SK-N-SH (cell line): ENCODE results near the gene F2RL2. TPM values are rescaled to one million over a fixed set of nuclear protein-coding genes. Genes with fewer than 3 reads are reported as not detected.

Experiments used
- CTCF ChIA-PET: fragments of 300-600, 350-600 bp; formaldehyde crosslinking; extraction: SDS; loops from one replicate; lab custom pipeline; 2021; lab: Yijun Ruan, JAX
- POLR2A ChIA-PET: fragments of 350-600 bp; sonication (Branson Sonifier 250); formaldehyde crosslinking; extraction: SDS; loops from one replicate; lab custom pipeline; 2020; ENCODE audit warnings: antibody characterized with exemption, inconsistent platforms; lab: Yijun Ruan, JAX
- DNase-seq: peaks from one replicate; pipeline ENCODE4 v3.0.0; 2012
- H2AFZ ChIP-seq: fragments of 200-600 bp; sonication (generic); 2 replicates; pipeline ENCODE4 v1.8.1; 2016; ENCODE audit warnings: antibody characterized with exemption, mild to moderate bottlenecking, low read depth
- H3F3A ChIP-seq: fragments of 200-600 bp; sonication (generic); replicated peaks from 2 replicates; pipeline ENCODE3; 2016; ENCODE audit warnings: antibody characterized with exemption, mild to moderate bottlenecking; ENCODE audit not compliant: insufficient read depth
- H3K27ac ChIP-seq, 2 experiments: fragments of 200-500 bp in 1 of 2; fragments of 200-600 bp in 1 of 2; sonication (Bioruptor generic) in 1 of 2; sonication (generic), shearing (Covaris generic) in 1 of 2; 2 replicates each; pipeline versions ENCODE4 v1.5.1 to v1.6.1; 2014 to 2016; ENCODE audit warnings: low read depth in 2 of 2, inconsistent platforms in 1 of 2, low read length in 1 of 2, mild to moderate bottlenecking in 1 of 2, mixed read lengths in 1 of 2
- H3K27me3 ChIP-seq: fragments of 200-600 bp; sonication (generic), shearing (Covaris generic); 2 replicates; pipeline ENCODE4 v1.6.1; 2016; ENCODE audit warnings: mixed run types; ENCODE audit not compliant: insufficient read depth
- H3K36me3 ChIP-seq, 2 experiments: fragments of 200-500 bp in 1 of 2; fragments of 200-600 bp in 1 of 2; sonication (Bioruptor generic) in 1 of 2; sonication (generic) in 1 of 2; replicated peaks in 1 of 2; 2 replicates each; pipeline versions ENCODE3 to v1.5.1; 2014 to 2016; ENCODE audit warnings: low read length in 1 of 2, mild to moderate bottlenecking in 1 of 2; ENCODE audit not compliant: insufficient read depth in 2 of 2, control insufficient read depth in 1 of 2
- H3K4me1 ChIP-seq, 2 experiments: fragments of 200-500 bp in 1 of 2; fragments of 200-600 bp in 1 of 2; sonication (Bioruptor generic) in 1 of 2; sonication (generic), shearing (Covaris generic) in 1 of 2; 2 replicates each; pipeline versions ENCODE4 v1.5.1 to v1.6.1; 2014 to 2016; ENCODE audit warnings: low read depth in 1 of 2, low read length in 1 of 2, mixed run types in 1 of 2; ENCODE audit not compliant: insufficient read depth in 2 of 2, control insufficient read depth in 1 of 2
- H3K4me2 ChIP-seq: fragments of 200-600 bp; sonication (generic), shearing (Covaris generic); 2 replicates; pipeline ENCODE4 v1.6.1; 2017; ENCODE audit warnings: mixed run types
- H3K4me3 ChIP-seq, 2 experiments: fragments of 200-500 bp in 1 of 2; fragments of 200-600 bp in 1 of 2; sonication (Bioruptor generic) in 1 of 2; sonication (generic), shearing (Covaris generic) in 1 of 2; 2 replicates each; pipeline versions ENCODE4 v1.5.1 to v1.8.1; 2014 to 2016; ENCODE audit warnings: low read depth in 2 of 2, inconsistent platforms in 1 of 2, low read length in 1 of 2, mild to moderate bottlenecking in 1 of 2, mixed read lengths in 1 of 2, moderate library complexity in 1 of 2
- H3K79me2 ChIP-seq: fragments of 200-600 bp; sonication (generic); 2 replicates; pipeline ENCODE4 v1.8.1; 2017; ENCODE audit warnings: mild to moderate bottlenecking; ENCODE audit not compliant: insufficient read depth
- H3K9ac ChIP-seq: fragments of 200-600 bp; sonication (generic); 2 replicates; pipeline ENCODE4 v1.6.1; 2017; ENCODE audit warnings: mixed run types
- H3K9me2 ChIP-seq: fragments of 200-600 bp; sonication (generic); 2 replicates; pipeline ENCODE4 v1.6.1; 2017; ENCODE audit warnings: mixed run types
- H3K9me3 ChIP-seq: fragments of 200-600 bp; sonication (generic); 2 replicates; pipeline ENCODE4 v1.6.1; 2017; ENCODE audit warnings: mixed run types, mild to moderate bottlenecking, moderate library complexity
- H4K20me1 ChIP-seq: fragments of 200-600 bp; sonication (generic); 2 replicates; pipeline ENCODE4 v1.6.1; 2017; ENCODE audit warnings: mild to moderate bottlenecking, mixed run types; ENCODE audit not compliant: insufficient read depth
- CHD2 ChIP-seq: fragments of 150-350 bp; IDR thresholded peaks from 2 replicates; pipeline ENCODE4 v1.6.1; 2018; ENCODE audit warnings: low read length; ENCODE audit not compliant: partially characterized antibody
- EZH2phosphoT487 ChIP-seq: fragments of 200-600 bp; sonication (generic); IDR thresholded peaks from 2 replicates; pipeline ENCODE4 v1.6.1; 2017; ENCODE audit warnings: low read depth, mixed run types, mild to moderate bottlenecking, antibody characterized with exemption, moderate library complexity, borderline replicate concordance
- FOXJ3 ChIP-seq: sonication (generic); formaldehyde crosslinking; IDR thresholded peaks from 2 replicates; pipeline ENCODE4 v1.5.1; 2020; ENCODE audit warnings: mild to moderate bottlenecking, missing genetic modification reagents
- GABPA ChIP-seq: IDR thresholded peaks from 2 replicates; pipeline ENCODE4 v1.4.0; 2012; ENCODE audit warnings: low read depth, mild to moderate bottlenecking
- GATA2 ChIP-seq: sonication (generic); formaldehyde crosslinking; IDR thresholded peaks from 2 replicates; pipeline ENCODE4 v1.5.0; 2020; ENCODE audit warnings: mild to moderate bottlenecking, missing genetic modification reagents
- NFIC ChIP-seq: IDR thresholded peaks from 2 replicates; pipeline ENCODE4 v1.4.0; 2012; ENCODE audit warnings: borderline replicate concordance
- NRF1 ChIP-seq: IDR thresholded peaks from 2 replicates; pipeline ENCODE4 v1.6.1; 2012; ENCODE audit warnings: low read depth, mild to moderate bottlenecking, low read length
- RAD21 ChIP-seq: IDR thresholded peaks from 2 replicates; pipeline ENCODE4 v1.6.1; 2012; ENCODE audit warnings: mild to moderate bottlenecking, low read length
- RXRA ChIP-seq: IDR thresholded peaks from 2 replicates; pipeline ENCODE4 v1.4.0; 2012; ENCODE audit warnings: low read depth, mild to moderate bottlenecking, borderline replicate concordance
- WGBS: methylation state at CpG from one replicate; pipeline ENCODE4 v1.1.6; 2017; ENCODE audit warnings: low lambda C conversion rate; 5-methylcytosine and 5-hydroxymethylcytosine counted together
- polyA plus RNA-seq, 3 experiments: library from polyadenylated mRNA; depleted of rRNA; stranded (reverse); fragments of >200 nt; gene quantifications; 2 replicates each; pipeline ENCODE4 v1.2.3, GENCODE V29; 2012
- TF ChIP-seq, protein P1 (sequence below): IDR thresholded peaks from 2 replicates; pipeline ENCODE4 v1.4.0; 2012; ENCODE audit warnings: low read depth
- TF ChIP-seq, protein P2 (sequence below): IDR thresholded peaks from 2 replicates; pipeline ENCODE4 v1.6.1; 2012; ENCODE audit warnings: mild to moderate bottlenecking, low read depth, low read length, moderate library complexity

F2RL2 gene
- polyA plus RNA-seq, 1 of the 3 experiments (the other 2 are of a cell fraction) = 29.4 TPM

DNA sequence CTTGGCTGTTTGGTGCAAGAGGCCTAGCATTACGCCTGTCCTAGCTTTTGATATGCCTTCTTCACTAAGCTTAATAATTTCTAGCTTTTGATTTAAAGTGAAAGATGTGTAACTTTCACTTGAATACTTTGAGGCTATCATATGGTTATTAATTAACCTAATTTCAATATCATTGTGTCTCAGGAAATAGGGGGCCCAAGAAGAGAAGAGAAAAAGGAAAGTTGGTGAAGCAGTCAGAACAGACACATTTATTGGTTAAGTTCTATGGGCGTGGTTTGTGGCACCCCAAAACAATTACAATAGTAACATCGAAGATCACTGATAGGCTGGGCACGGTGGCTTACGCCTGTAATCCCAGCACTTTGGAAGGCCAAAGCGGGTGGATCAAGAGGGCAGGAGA, 40.9 kb upstream of the F2RL2 start (continued):
- TF ChIP-seq NRF1 = no peak
- TF ChIP-seq GABPA = no peak
- TF ChIP-seq, protein P1, sequence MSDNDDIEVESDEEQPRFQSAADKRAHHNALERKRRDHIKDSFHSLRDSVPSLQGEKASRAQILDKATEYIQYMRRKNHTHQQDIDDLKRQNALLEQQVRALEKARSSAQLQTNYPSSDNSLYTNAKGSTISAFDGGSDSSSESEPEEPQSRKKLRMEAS = no peak
- no peak for TF ChIP-seq CHD2

DNA sequence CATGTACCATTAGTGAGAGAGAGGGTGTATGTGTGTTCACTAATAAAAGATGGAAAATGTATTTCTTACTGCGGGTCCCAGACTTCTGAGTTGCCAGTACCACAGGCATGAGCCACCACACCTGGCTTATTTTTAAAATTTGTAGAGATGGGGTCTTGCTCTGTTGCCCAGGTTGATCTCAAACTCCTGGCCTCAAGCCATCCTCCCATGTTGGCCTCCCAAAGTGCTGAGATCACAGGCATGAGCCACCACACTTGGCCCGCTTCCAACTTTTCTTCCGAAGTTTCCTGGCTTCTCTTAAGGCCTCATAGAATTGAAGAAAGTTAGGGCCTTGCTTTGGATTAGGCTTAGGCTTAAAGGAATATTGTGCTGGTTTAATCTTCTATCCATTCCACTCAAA, 40.4 kb upstream of the F2RL2 start:
- POLR2A ChIA-PET = no interaction called here
- Histone ChIP-seq H3K4me1 (peaks cover 0 to 12% of the 10 kb centered on the region in 2 experiments; a peak in 3 of 4 replicates), H3F3A (no peaks in the 10 kb centered on the region), H3K27me3 (no peaks in the 10 kb centered on the region), H3K9me3 (no peaks in the 10 kb centered on the region), H3K27ac (no peak overlapping the region), H4K20me1 (no peaks in the 10 kb centered on the region), H3K4me3 (no peak overlapping the region), H3K36me3 (peaks cover 0 to 4% of the 10 kb centered on the region in 2 experiments), H3K79me2 (no peaks in the 10 kb centered on the region), H3K9ac (no peak overlapping the region), H2AFZ (no peak overlapping the region), H3K4me2 (no peak overlapping the region), H3K9me2 (no peaks in the 10 kb centered on the region)
- TF ChIP-seq NFIC (peak; percentile 23; the same call in 1 of the 2 replicates), RAD21 (no peak), EZH2phosphoT487 (no peak), RXRA (no peak)
- CTCF ChIA-PET = no interaction called here
- WGBS = 92% methylated on average over 3 of the region's 3 CpGs
- no peak for DNase-seq

DNA sequence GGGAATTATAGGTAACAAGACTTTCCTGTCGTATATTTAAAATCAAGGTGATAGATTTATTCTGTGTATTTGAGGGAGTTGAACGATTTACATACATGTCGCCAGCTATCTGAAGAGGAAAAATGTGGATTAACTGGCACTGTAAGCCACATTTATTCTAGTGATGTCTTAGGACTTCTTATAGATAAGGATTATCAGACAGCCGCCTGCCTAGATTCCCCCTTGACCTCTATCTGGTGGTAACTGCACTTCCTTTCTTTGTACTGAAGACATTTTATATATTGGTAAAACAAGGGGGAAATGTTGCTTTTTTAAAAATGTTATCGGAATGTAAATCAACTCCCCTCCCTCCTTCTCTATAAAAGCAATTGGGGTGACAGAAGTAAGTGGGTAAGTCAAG, 39.3 kb upstream of the F2RL2 start:
- no peak overlapping the region for H3K4me2 ChIP-seq
- H3F3A ChIP-seq = no peaks in the 10 kb centered on the region
- peaks cover 0 to 5% of the 10 kb centered on the region in 2 experiments for H3K36me3 ChIP-seq
- no peak overlapping the region for H2AFZ ChIP-seq
- TF ChIP-seq FOXJ3 (CRISPR knock-in tag) (no peak), EZH2phosphoT487 (no peak), GABPA (no peak), CHD2 (no peak), GATA2 (CRISPR knock-in tag) (no peak), NFIC (no peak)
- TF ChIP-seq, protein P2, sequence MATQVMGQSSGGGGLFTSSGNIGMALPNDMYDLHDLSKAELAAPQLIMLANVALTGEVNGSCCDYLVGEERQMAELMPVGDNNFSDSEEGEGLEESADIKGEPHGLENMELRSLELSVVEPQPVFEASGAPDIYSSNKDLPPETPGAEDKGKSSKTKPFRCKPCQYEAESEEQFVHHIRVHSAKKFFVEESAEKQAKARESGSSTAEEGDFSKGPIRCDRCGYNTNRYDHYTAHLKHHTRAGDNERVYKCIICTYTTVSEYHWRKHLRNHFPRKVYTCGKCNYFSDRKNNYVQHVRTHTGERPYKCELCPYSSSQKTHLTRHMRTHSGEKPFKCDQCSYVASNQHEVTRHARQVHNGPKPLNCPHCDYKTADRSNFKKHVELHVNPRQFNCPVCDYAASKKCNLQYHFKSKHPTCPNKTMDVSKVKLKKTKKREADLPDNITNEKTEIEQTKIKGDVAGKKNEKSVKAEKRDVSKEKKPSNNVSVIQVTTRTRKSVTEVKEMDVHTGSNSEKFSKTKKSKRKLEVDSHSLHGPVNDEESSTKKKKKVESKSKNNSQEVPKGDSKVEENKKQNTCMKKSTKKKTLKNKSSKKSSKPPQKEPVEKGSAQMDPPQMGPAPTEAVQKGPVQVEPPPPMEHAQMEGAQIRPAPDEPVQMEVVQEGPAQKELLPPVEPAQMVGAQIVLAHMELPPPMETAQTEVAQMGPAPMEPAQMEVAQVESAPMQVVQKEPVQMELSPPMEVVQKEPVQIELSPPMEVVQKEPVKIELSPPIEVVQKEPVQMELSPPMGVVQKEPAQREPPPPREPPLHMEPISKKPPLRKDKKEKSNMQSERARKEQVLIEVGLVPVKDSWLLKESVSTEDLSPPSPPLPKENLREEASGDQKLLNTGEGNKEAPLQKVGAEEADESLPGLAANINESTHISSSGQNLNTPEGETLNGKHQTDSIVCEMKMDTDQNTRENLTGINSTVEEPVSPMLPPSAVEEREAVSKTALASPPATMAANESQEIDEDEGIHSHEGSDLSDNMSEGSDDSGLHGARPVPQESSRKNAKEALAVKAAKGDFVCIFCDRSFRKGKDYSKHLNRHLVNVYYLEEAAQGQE = no peak
- TF ChIP-seq, all 33 proteins: peak for 0
- 91% methylated on average over 5 of the region's 5 CpGs for WGBS
- DNase-seq = no peak
- Histone ChIP-seq H3K9me3 (no peaks in the 10 kb centered on the region), H3K79me2 (no peaks in the 10 kb centered on the region), H3K9me2 (no peaks in the 10 kb centered on the region), H3K4me3 (no peak overlapping the region), H4K20me1 (no peaks in the 10 kb centered on the region), H3K27me3 (no peaks in the 10 kb centered on the region), H3K4me1 (peaks cover 0 to 12% of the 10 kb centered on the region in 2 experiments; a peak in 3 of 4 replicates), H3K9ac (no peak overlapping the region), H3K27ac (no peak overlapping the region)
- CTCF ChIA-PET = no interaction called here
- POLR2A ChIA-PET = no interaction called here
